IPS DF 4.7 (cell line): ENCODE measurements around the gene ABHD17A.
"Not testable (repeated sequence)": the region's sequence is repeated elsewhere in the genome, so short reads cannot be mapped to it uniquely, and the experiment has no call there.

Source experiments
- DNase-seq: peaks from one replicate; pipeline ENCODE4 v3.0.0-alpha.2; 2013; ENCODE audit warnings: low spot score; ENCODE audit errors: extremely low read depth

The ABHD17A gene

GRCh38 chr19:1881393-1882088 is 3.8 kb downstream of the ABHD17A start:
- not testable (repeated sequence) for DNase-seq

GRCh38 chr19:1880611-1881392 is 4.5 kb downstream of the ABHD17A start:
- DNase-seq: no peak

GRCh38 chr19:1879982-1880381 is 5.3 kb downstream of the ABHD17A start:
- not testable (repeated sequence) for DNase-seq

GRCh38 chr19:1878583-1878982 is 6.7 kb downstream of the ABHD17A start:
- DNase-seq: not testable (repeated sequence)

GRCh38 chr19:1877280-1877660 is 8.0 kb downstream of the ABHD17A start:
- not testable (repeated sequence) for DNase-seq

- DNase-seq: not testable (repeated sequence)
Measured at GRCh38 chr19:1876496-1877279, 8.6 kb downstream of the ABHD17A start.

GRCh38 chr19:1875646-1876495 is 9.4 kb downstream of the ABHD17A start:
- no peak for DNase-seq

GRCh38 chr19:1875265-1875645 is 10.0 kb downstream of the ABHD17A start:
- DNase-seq: not testable (repeated sequence)

GRCh38 chr19:1874554-1875185 is 10.6 kb downstream of the ABHD17A start:
- no peak for DNase-seq

- no peak for DNase-seq
Measured at GRCh38 chr19:1873524-1874473, 11.5 kb downstream of the ABHD17A start.

GRCh38 chr19:1872807-1873523 is 12.3 kb downstream of the ABHD17A start:
- no peak for DNase-seq

GRCh38 chr19:1871630-1872029 is 13.7 kb downstream of the ABHD17A start:
- DNase-seq: no peak

- no peak for DNase-seq
Measured at GRCh38 chr19:1871140-1871597, 14.1 kb downstream of the ABHD17A start.

- DNase-seq: no peak
Measured at GRCh38 chr19:1868971-1869370, 16.3 kb downstream of the ABHD17A start.

GRCh38 chr19:1867349-1867724 is 18.0 kb downstream of the ABHD17A start:
- DNase-seq: no peak

GRCh38 chr19:1866693-1867348 is 18.5 kb downstream of the ABHD17A start:
- DNase-seq: no peak

GRCh38 chr19:1865172-1866010 is 19.9 kb downstream of the ABHD17A start:
- no peak for DNase-seq
